BJ (cell line): ENCODE measurements around the gene KDM8. TPM values are rescaled to one million over a fixed set of nuclear protein-coding genes. Genes with fewer than 3 reads are reported as not detected.

Experiments used
- CTCF ChIA-PET: fragments of 350-600 bp; formaldehyde crosslinking; extraction: SDS; loops from one replicate; lab custom pipeline; 2021; ENCODE audit warnings: antibody characterized with exemption, inconsistent platforms; lab: Yijun Ruan, JAX
- POLR2A ChIA-PET: fragments of 300-600 bp; sonication (Branson Sonifier 250); formaldehyde crosslinking; extraction: SDS; loops from one replicate; lab custom pipeline; 2021; ENCODE audit warnings: antibody characterized with exemption; lab: Charles Lee
- DNase-seq: peaks from one replicate; pipeline ENCODE4 v3.0.0-alpha.2; 2011; ENCODE audit warnings: low read depth
- H3K27me3 ChIP-seq: 2 replicates; pipeline ENCODE4 v1.6.0; 2011; ENCODE audit warnings: low read length; ENCODE audit not compliant: control insufficient read depth, insufficient read depth
- H3K36me3 ChIP-seq: 2 replicates; pipeline ENCODE4 v1.5.1; 2011; ENCODE audit warnings: low read length; ENCODE audit not compliant: control insufficient read depth, insufficient read depth
- H3K4me3 ChIP-seq: 2 replicates; pipeline ENCODE4 v1.5.1; 2011; ENCODE audit warnings: low read depth, mild to moderate bottlenecking, control low read depth, low read length
- CTCF ChIP-seq: IDR thresholded peaks from 2 replicates; pipeline ENCODE4 v1.5.1; 2011; ENCODE audit warnings: low read depth, mild to moderate bottlenecking, control low read depth, inconsistent platforms, low read length, moderate library complexity; ENCODE audit not compliant: insufficient read depth
- polyA plus RNA-seq: library from polyadenylated mRNA; depleted of rRNA; stranded (reverse); fragments of >200 nt; gene quantifications from 2 replicates; pipeline ENCODE4 v1.2.3, GENCODE V29; 2011

KDM8 gene
- polyA plus RNA-seq, 1 experiment = 3.7 TPM

- Histone ChIP-seq H3K27me3 (peaks cover 3% of the 10 kb centered on the region; the same call in 1 of the 2 replicates), H3K4me3 (no peak overlapping the region), H3K36me3 (no peaks in the 10 kb centered on the region)
- DNase-seq = no peak
- TF ChIP-seq CTCF = no peak
- ChIA-PET POLR2A (no interaction called here), CTCF (interaction anchor here (1.1 to 1.4 kb wide), 2 partner anchors 12 to 177 kb away, joined by 3 to 5 read pairs; no protein-coding TSS in a partner anchor)
These were observed 12.9 kb upstream of the KDM8 start for GRCh38 chr16:27190316-27190871.

- TF ChIP-seq CTCF = no peak
- DNase-seq = no peak
- CTCF ChIA-PET = interaction anchor here (1.4 kb wide), 1 partner anchor 176 kb away, joined by 3 read pairs; no protein-coding TSS in a partner anchor
- H3K4me3 ChIP-seq = no peak overlapping the region
- POLR2A ChIA-PET = no interaction called here
- no peaks in the 10 kb centered on the region for H3K36me3 ChIP-seq
- peaks cover 3% of the 10 kb centered on the region; the same call in 1 of the 2 replicates for H3K27me3 ChIP-seq
These were observed 11.9 kb upstream of the KDM8 start for GRCh38 chr16:27191352-27191924.

- DNase-seq = no peak
- Histone ChIP-seq H3K36me3 (no peaks in the 10 kb centered on the region), H3K27me3 (peaks cover 5% of the 10 kb centered on the region; the same call in 1 of the 2 replicates), H3K4me3 (no peak overlapping the region)
- POLR2A ChIA-PET = no interaction called here
- TF ChIP-seq CTCF = no peak
- CTCF ChIA-PET = interaction anchor here (1.0 kb wide), 1 partner anchor 44 kb away, joined by 4 read pairs; no protein-coding TSS in a partner anchor
These were observed 9.9 kb upstream of the KDM8 start for GRCh38 chr16:27193300-27193990.

GRCh38 chr16:27195076-27195741 is 8.1 kb upstream of the KDM8 start:
- POLR2A ChIA-PET = no interaction called here
- DNase-seq = no peak
- H3K36me3 ChIP-seq = no peaks in the 10 kb centered on the region
- TF ChIP-seq CTCF = no peak
- H3K4me3 ChIP-seq = no peak overlapping the region
- peaks cover 4% of the 10 kb centered on the region; the same call in 1 of the 2 replicates for H3K27me3 ChIP-seq
- CTCF ChIA-PET = no interaction called here
